Neural cell (in vitro differentiated cells): ENCODE data around the gene TMEM131L.

Experiments
- CTCF ChIP-seq: fragments of 450-650 bp; IDR thresholded peaks from 2 replicates; pipeline ENCODE4 v1.5.1; 2014; ENCODE audit warnings: antibody characterized with exemption, mild to moderate bottlenecking, moderate library complexity; ENCODE audit not compliant: poor library complexity, severe bottlenecking
- EZH2 ChIP-seq: fragments of 200-600, 300-800 bp; shearing (Covaris generic), sonication (generic); IDR thresholded peaks from 2 replicates; pipeline ENCODE4 v1.6.1; 2014; ENCODE audit warnings: antibody characterized with exemption, low read length, borderline replicate concordance, mild to moderate bottlenecking; ENCODE audit not compliant: insufficient read depth, poor library complexity, severe bottlenecking
- POLR2AphosphoS5 ChIP-seq: IDR thresholded peaks from 2 replicates; pipeline ENCODE4 v1.6.1; 2012
- RAD21 ChIP-seq: fragments of 450-650 bp; conservative IDR thresholded peaks from 2 replicates; pipeline ENCODE4 v1.6.1; 2014; ENCODE audit warnings: antibody characterized with exemption, mild to moderate bottlenecking, moderate library complexity
- REST ChIP-seq: IDR thresholded peaks from 2 replicates; pipeline ENCODE4 v1.6.1; 2012; ENCODE audit warnings: borderline replicate concordance

- TF ChIP-seq CTCF = no peak
- no peak for TF ChIP-seq POLR2AphosphoS5
- TF ChIP-seq EZH2 = no peak
- no peak for TF ChIP-seq RAD21
- no peak for TF ChIP-seq REST
Measured at GRCh38 chr4:153676486-153676885, 210.3 kb downstream of the TMEM131L start.
